Measurements from ENCODE around the gene RGS17. TPM values are rescaled to one million over a fixed set of nuclear protein-coding genes. Genes with fewer than 3 reads are reported as not detected.

Gene RGS17
- total RNA-seq, 6 experiments from 2014 or later: not detected

DNA sequence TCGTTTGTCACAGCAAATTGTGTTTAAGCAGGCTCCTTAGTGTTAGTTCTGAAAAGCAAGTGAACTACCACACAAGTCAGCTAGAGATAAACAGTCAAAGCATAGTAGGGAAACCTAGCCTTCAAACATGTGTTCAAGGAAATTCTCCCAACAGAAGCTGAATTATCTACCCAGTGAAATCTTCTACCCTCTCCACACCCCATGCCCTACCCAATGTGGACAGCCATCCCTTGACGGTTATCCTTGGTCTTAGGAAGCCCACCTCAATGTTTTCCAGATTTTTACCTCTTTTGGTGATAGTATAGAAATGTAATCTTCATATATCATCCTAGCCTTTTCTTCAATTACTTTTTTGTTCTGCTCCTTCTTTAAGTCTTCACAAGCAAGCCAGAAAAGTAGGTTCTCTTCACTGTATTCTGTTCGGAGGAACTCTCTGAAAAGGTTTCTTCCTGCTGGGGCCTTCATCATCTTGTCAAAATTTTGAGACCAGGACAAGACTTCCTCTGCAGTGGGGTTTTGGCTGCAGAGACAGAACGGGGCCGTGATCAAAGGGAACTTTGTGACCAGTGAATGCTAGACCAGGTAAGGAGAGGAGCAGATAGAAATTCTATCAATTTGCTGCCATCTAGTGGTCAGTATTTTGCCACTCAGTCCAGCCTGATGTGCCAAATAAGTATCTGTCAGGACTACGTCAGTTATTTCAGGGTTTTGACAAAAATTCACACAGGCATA, 106.9 kb downstream of the RGS17 start:
- Histone ChIP-seq H3K27ac (no peak overlapping the region), H3K4me1 (peaks cover 0 to 3% (median 0%) of the 10 kb centered on the region in 4 donors), H3K36me3 (no peaks in the 10 kb centered on the region), H3K9me3 (no peaks in the 10 kb centered on the region), H3K27me3 (no peaks in the 10 kb centered on the region), H3K4me3 (no peak overlapping the region)
- 34% methylated on average over 6 of the region's 6 CpGs for WGBS (ENCODE audit: insufficient coverage, low coverage, low lambda C conversion rate, missing lambda C conversion rate)
- no peak for TF ChIP-seq POLR2A (IDR thresholded peaks at IDR 0.05)
- TF ChIP-seq, protein P1, sequence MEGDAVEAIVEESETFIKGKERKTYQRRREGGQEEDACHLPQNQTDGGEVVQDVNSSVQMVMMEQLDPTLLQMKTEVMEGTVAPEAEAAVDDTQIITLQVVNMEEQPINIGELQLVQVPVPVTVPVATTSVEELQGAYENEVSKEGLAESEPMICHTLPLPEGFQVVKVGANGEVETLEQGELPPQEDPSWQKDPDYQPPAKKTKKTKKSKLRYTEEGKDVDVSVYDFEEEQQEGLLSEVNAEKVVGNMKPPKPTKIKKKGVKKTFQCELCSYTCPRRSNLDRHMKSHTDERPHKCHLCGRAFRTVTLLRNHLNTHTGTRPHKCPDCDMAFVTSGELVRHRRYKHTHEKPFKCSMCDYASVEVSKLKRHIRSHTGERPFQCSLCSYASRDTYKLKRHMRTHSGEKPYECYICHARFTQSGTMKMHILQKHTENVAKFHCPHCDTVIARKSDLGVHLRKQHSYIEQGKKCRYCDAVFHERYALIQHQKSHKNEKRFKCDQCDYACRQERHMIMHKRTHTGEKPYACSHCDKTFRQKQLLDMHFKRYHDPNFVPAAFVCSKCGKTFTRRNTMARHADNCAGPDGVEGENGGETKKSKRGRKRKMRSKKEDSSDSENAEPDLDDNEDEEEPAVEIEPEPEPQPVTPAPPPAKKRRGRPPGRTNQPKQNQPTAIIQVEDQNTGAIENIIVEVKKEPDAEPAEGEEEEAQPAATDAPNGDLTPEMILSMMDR (IDR thresholded peaks at IDR 0.05): peak; percentile 80 to 88 (median 84)
- DNase-seq (peak in 1 of 3 donors; percentile 50), ATAC-seq (peak; percentile 93 to 97 (median 96))
- intact Hi-C loops (cut with DNase I): no loop called here

DNA sequence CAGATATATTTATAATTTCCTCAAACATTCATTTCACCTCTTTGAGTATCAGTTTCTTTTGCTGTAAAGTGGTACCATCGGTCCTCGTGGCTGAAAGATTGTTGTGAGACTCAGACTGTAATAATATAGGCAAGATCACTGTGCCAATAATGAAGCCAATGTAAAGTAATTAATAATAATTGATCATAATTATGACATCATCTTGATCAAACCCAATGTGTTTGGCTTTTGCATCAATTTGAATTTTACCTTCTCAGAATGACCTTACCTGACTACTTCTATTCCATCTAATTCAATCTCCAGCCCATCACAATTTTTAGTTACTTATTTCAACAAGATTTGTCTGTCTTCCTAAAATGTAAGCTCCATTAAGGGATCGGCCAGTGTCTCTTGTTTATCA, 112.7 kb downstream of the RGS17 start:
- Histone ChIP-seq H3K27me3 (no peaks in the 10 kb centered on the region), H3K36me3 (no peaks in the 10 kb centered on the region), H3K9me3 (no peaks in the 10 kb centered on the region), H3K4me1 (no peaks in the 10 kb centered on the region), H3K27ac (no peak overlapping the region), H3K4me3 (no peak overlapping the region)
- WGBS (ENCODE audit: insufficient coverage, low coverage, low lambda C conversion rate, missing lambda C conversion rate): 86% methylated on average over 3 of the region's 3 CpGs
- intact Hi-C loops (cut with DNase I): no loop called here
- ATAC-seq: no peak
- no peak for DNase-seq
- no peak for TF ChIP-seq POLR2A (IDR thresholded peaks at IDR 0.05)
- TF ChIP-seq, protein P1 (IDR thresholded peaks at IDR 0.05): no peak

GRCh38 chr6:153016846-153017245, 114.2 kb downstream of the RGS17 start:
- H3K36me3 ChIP-seq: no peaks in the 10 kb centered on the region
- H3K27ac ChIP-seq: no peak overlapping the region
- H3K9me3 ChIP-seq: no peaks in the 10 kb centered on the region
- DNase-seq (no peak), ATAC-seq (no peak)
- no peak overlapping the region for H3K4me3 ChIP-seq
- 65% methylated on average over 3 of the region's 3 CpGs for WGBS (ENCODE audit: insufficient coverage, low coverage, low lambda C conversion rate, missing lambda C conversion rate)
- TF ChIP-seq, protein P1 (IDR thresholded peaks at IDR 0.05): no peak
- TF ChIP-seq POLR2A (IDR thresholded peaks at IDR 0.05): no peak
- intact Hi-C loops (cut with DNase I): no loop called here
- no peaks in the 10 kb centered on the region for H3K4me1 ChIP-seq
- H3K27me3 ChIP-seq: no peaks in the 10 kb centered on the region

DNA sequence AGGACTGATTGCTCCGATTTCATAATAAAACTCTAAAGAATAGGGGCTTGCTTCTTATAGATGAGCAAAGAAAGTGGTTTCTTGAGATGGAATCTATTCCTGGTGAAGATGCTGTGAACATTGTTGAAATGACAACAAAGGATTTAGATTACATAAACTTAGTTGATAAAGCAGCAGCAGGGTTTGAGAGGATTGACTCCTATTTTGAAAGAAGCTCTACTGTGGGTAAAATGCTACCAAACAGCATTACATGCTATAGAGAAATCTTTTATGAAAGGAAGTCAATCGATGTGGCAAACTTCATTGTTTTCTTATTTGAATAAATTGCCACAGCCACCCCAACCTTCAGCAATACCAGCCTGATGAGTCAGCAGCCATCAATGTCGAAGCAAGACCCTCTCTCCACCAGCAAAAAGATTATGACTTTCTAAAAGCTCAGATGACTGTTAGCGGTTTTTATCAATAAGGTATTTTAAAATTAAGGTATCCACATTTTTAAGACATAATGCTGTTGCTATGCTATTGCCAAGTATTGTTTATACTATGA, 115.9 kb downstream of the RGS17 start:
- Histone ChIP-seq H3K27ac (no peak overlapping the region), H3K36me3 (no peaks in the 10 kb centered on the region), H3K27me3 (no peaks in the 10 kb centered on the region), H3K9me3 (no peaks in the 10 kb centered on the region), H3K4me3 (no peak overlapping the region), H3K4me1 (no peaks in the 10 kb centered on the region)
- ATAC-seq (no peak), DNase-seq (no peak)
- WGBS (ENCODE audit: insufficient coverage, low coverage, low lambda C conversion rate, missing lambda C conversion rate): 64% methylated on average over 4 of the region's 4 CpGs
- TF ChIP-seq, protein P1 (IDR thresholded peaks at IDR 0.05): no peak
- TF ChIP-seq POLR2A (IDR thresholded peaks at IDR 0.05): no peak
- intact Hi-C loops (cut with DNase I): no loop called here
